SU-DHL-6 (cell line): Measurements from ENCODE around the gene EIF2B5.

ENCODE experiments used
- EZH2phosphoT487 ChIP-seq: fragments of 200-600 bp; sonication (generic), shearing (Covaris generic); conservative IDR thresholded peaks from 2 replicates; pipeline ENCODE4 v1.6.1; 2018; ENCODE audit warnings: mild to moderate bottlenecking, antibody characterized with exemption, low read length, moderate library complexity, mixed read lengths
- TF ChIP-seq, protein P1 (sequence below): fragments of 200-600 bp; sonication (generic); IDR thresholded peaks from one replicate; pipeline ENCODE4 v1.5.1; 2017; ENCODE audit warnings: antibody characterized with exemption, mild to moderate bottlenecking, low read length, moderate library complexity; ENCODE audit not compliant: insufficient read depth, poor library complexity, severe bottlenecking

- TF ChIP-seq, protein P1, sequence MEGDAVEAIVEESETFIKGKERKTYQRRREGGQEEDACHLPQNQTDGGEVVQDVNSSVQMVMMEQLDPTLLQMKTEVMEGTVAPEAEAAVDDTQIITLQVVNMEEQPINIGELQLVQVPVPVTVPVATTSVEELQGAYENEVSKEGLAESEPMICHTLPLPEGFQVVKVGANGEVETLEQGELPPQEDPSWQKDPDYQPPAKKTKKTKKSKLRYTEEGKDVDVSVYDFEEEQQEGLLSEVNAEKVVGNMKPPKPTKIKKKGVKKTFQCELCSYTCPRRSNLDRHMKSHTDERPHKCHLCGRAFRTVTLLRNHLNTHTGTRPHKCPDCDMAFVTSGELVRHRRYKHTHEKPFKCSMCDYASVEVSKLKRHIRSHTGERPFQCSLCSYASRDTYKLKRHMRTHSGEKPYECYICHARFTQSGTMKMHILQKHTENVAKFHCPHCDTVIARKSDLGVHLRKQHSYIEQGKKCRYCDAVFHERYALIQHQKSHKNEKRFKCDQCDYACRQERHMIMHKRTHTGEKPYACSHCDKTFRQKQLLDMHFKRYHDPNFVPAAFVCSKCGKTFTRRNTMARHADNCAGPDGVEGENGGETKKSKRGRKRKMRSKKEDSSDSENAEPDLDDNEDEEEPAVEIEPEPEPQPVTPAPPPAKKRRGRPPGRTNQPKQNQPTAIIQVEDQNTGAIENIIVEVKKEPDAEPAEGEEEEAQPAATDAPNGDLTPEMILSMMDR: no peak
- no peak for TF ChIP-seq EZH2phosphoT487
Observed at GRCh38 chr3:184168363-184169120, 33.4 kb downstream of the EIF2B5 start.
